Sciatic nerve (tissue), 2 donors: ENCODE data around the gene GNB2. TPM values are rescaled to one million over a fixed set of nuclear protein-coding genes. Genes with fewer than 3 reads are reported as not detected.
A peak's percentile ranks its signal among the peaks of the same experiment; 100 is the strongest.

Experiments used
- ATAC-seq: fragments of 200-7000 bp; cut with Tn5 transposase; one replicate; pipeline ENCODE4 v1.9.1; 2020; ENCODE audit warnings: mild to moderate bottlenecking, moderate library complexity
- DNase-seq: peaks from one replicate; pipeline ENCODE4 v3.0.0-alpha.2; 2020; ENCODE audit warnings: low spot score
- intact Hi-C: fragments of 100-400 bp; cut with DNase I; formaldehyde crosslinking; loops from one replicate; pipeline ENCODE4 v1.14.2; 2022
- total RNA-seq: library from RNA; stranded (reverse); fragmentation: NEBNext Ultra II Directional; extraction: Animal tissue kit (Norgen Biotek cat#: 25700); gene quantifications from one replicate; pipeline ENCODE4 v1.2.1, GENCODE V29; 2021
- donor health status: DM: no; HTN: no; CAD: no.
- donor health status: DM: no; HTN: no; CAD: no.

GNB2 gene
- 179 TPM for total RNA-seq

GRCh38 chr7:100673302-100673941 lies at the start of gene GNB2:
GNB2 (plus strand) TSS chr7:100673740; CDS start chr7:100676266, 2,526 bp downstream.
- peak; percentile 95 for ATAC-seq
- peak; percentile 100 for DNase-seq
- intact Hi-C loops, result loop anchor here (5.0 kb wide), 1 partner anchor 1296 kb away; no protein-coding TSS in a partner anchor

- ATAC-seq (peak; percentile 49), DNase-seq (no peak)
- intact Hi-C loops, result loop anchor here (5.0 kb wide), 1 partner anchor 1478 kb away; no protein-coding TSS in a partner anchor
These were observed 49.4 kb upstream of the GNB2 start for GRCh38 chr7:100623951-100624824.

GRCh38 chr7:100626055-100626454 lies 47.5 kb upstream of the GNB2 start:
- no peak for ATAC-seq
- intact Hi-C loops, result no loop called here
- DNase-seq, result no peak

GRCh38 chr7:100626530-100627237 lies 46.9 kb upstream of the GNB2 start:
- DNase-seq, result peak; percentile 86
- intact Hi-C loops, result no loop called here
- ATAC-seq, result peak; percentile 92

- DNase-seq (no peak), ATAC-seq (no peak)
- intact Hi-C loops, result no loop called here
These were observed 46.3 kb upstream of the GNB2 start for GRCh38 chr7:100627238-100627549.

- intact Hi-C loops, result no loop called here
- DNase-seq (no peak), ATAC-seq (no peak)
These were observed 44.3 kb upstream of the GNB2 start for GRCh38 chr7:100629117-100629716.

- ATAC-seq, result no peak
These were observed 43.5 kb upstream of the GNB2 start for GRCh38 chr7:100630066-100630465.

GRCh38 chr7:100632951-100633717 lies 40.4 kb upstream of the GNB2 start:
- intact Hi-C loops, result no loop called here

More at GRCh38 chr7:100630066-100630465, 43.5 kb upstream of the GNB2 start:
- no peak for DNase-seq
- intact Hi-C loops, result no loop called here

GRCh38 chr7:100639995-100640516 lies 33.5 kb upstream of the GNB2 start:
- intact Hi-C loops, result no loop called here
- ATAC-seq, result no peak
- DNase-seq, result no peak

More at GRCh38 chr7:100632951-100633717, 40.4 kb upstream of the GNB2 start:
- ATAC-seq (peak; percentile 61), DNase-seq (no peak)

- intact Hi-C loops, result no loop called here
- DNase-seq, result no peak
- ATAC-seq, result peak; percentile 26
These were observed 32.8 kb upstream of the GNB2 start for GRCh38 chr7:100640517-100641440.

GRCh38 chr7:100641463-100641859 lies 32.1 kb upstream of the GNB2 start, which contains the start of gene TFR2:
TFR2 (minus strand) TSS chr7:100641552; CDS start chr7:100641509, 43 bp downstream.
- intact Hi-C loops, result no loop called here
- ATAC-seq (peak; percentile 43), DNase-seq (no peak)

GRCh38 chr7:100641860-100642533 lies 31.5 kb upstream of the GNB2 start:
- no peak for ATAC-seq
- intact Hi-C loops, result loop anchor here (2.0 kb wide), 1 partner anchor 25 kb away; no protein-coding TSS in a partner anchor
- no peak for DNase-seq

- no peak for DNase-seq
- intact Hi-C loops, result loop anchor here (2.0 kb wide), 1 partner anchor 24 kb away; no protein-coding TSS in a partner anchor
- no peak for ATAC-seq
These were observed 31.0 kb upstream of the GNB2 start for GRCh38 chr7:100642534-100642907.

- intact Hi-C loops, result no loop called here
These were observed 23.5 kb upstream of the GNB2 start for GRCh38 chr7:100649826-100650565.

GRCh38 chr7:100654908-100655831 lies 18.4 kb upstream of the GNB2 start:
- no peak for DNase-seq
- ATAC-seq, result no peak
- intact Hi-C loops, result no loop called here

More at GRCh38 chr7:100649826-100650565, 23.5 kb upstream of the GNB2 start:
- DNase-seq (no peak), ATAC-seq (no peak)
